Measurements from ENCODE around the gene SNX17.

The SNX17 gene, protein sequence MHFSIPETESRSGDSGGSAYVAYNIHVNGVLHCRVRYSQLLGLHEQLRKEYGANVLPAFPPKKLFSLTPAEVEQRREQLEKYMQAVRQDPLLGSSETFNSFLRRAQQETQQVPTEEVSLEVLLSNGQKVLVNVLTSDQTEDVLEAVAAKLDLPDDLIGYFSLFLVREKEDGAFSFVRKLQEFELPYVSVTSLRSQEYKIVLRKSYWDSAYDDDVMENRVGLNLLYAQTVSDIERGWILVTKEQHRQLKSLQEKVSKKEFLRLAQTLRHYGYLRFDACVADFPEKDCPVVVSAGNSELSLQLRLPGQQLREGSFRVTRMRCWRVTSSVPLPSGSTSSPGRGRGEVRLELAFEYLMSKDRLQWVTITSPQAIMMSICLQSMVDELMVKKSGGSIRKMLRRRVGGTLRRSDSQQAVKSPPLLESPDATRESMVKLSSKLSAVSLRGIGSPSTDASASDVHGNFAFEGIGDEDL
- long read RNA-seq, transcript SNX17-201 (15 exons, 2,044 nt): major isoform, 2,231 of 2,405 reads
- long read RNA-seq, transcript SNX17-210 (14 exons, 2,400 nt): minor isoform, 27 of 2,405 reads
- long read RNA-seq, transcript SNX17-202 (16 exons, 2,007 nt): minor isoform, 12 of 2,405 reads
- long read RNA-seq, partial matches to known transcripts: 32 of 2,405 reads
- long read RNA-seq, other reads (novel, unspliced or antisense): 103 of 2,405 reads

DNA sequence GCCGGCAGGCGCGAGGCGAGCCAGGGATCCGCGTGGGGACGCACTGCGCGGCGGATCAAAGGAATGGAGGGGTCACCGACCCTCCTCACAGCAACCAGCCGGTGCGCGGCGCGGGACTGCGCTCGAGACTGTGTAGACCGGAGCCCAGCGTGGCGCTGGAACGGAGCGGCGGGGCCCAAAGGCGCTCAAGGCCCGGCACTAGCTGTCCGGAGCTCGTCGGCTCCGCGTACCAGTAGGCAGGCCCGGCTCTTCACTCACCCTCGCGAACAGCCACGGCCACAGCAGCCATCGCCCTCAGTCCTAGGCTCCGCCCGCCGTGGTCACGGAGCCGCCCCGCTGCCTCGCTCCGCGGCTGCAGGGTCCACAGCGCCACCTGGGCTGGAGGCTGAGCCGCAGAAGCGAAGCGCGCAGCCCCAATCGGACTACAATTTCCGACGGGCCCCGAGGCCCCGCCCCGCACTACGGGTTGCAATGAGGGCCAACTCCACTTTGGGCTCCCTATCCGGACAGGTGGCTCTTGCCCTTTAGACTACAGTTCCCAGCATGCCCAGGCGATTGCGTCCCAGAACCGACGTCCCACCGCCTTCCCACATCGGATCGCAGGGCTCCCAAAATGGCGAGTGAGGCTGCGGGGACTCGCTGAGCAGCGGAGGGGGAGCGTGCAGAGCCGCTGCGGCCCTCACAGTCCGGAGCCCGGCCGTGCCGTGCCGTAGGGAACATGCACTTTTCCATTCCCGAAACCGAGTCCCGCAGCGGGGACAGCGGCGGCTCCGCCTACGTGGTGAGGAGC lies at the start of gene SNX17, which contains the start of gene EIF2B4:
Gene SNX17 (plus strand): TSS at position 591 of the 790 bp plus-strand sequence. CDS start 128 bp downstream, at position 719.
Gene EIF2B4 (minus strand): TSS at position 313 of the 790 bp plus-strand sequence. CDS start 24 bp downstream, at position 289.
- H3K4me3 ChIP-seq (replicated peaks; ENCODE audit: insufficient read depth, low read length): peak within 1 kb of the TSS; percentile 83
- TF ChIP-seq, protein P1, sequence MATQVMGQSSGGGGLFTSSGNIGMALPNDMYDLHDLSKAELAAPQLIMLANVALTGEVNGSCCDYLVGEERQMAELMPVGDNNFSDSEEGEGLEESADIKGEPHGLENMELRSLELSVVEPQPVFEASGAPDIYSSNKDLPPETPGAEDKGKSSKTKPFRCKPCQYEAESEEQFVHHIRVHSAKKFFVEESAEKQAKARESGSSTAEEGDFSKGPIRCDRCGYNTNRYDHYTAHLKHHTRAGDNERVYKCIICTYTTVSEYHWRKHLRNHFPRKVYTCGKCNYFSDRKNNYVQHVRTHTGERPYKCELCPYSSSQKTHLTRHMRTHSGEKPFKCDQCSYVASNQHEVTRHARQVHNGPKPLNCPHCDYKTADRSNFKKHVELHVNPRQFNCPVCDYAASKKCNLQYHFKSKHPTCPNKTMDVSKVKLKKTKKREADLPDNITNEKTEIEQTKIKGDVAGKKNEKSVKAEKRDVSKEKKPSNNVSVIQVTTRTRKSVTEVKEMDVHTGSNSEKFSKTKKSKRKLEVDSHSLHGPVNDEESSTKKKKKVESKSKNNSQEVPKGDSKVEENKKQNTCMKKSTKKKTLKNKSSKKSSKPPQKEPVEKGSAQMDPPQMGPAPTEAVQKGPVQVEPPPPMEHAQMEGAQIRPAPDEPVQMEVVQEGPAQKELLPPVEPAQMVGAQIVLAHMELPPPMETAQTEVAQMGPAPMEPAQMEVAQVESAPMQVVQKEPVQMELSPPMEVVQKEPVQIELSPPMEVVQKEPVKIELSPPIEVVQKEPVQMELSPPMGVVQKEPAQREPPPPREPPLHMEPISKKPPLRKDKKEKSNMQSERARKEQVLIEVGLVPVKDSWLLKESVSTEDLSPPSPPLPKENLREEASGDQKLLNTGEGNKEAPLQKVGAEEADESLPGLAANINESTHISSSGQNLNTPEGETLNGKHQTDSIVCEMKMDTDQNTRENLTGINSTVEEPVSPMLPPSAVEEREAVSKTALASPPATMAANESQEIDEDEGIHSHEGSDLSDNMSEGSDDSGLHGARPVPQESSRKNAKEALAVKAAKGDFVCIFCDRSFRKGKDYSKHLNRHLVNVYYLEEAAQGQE (IDR thresholded peaks at IDR 0.05; ENCODE audit: insufficient replicate concordance, low read depth): peak; percentile 73
- no peak for TF ChIP-seq SPI1 (IDR thresholded peaks at IDR 0.05; ENCODE audit: borderline replicate concordance, low read depth)
- TF ChIP-seq POLR2AphosphoS5 (IDR thresholded peaks at IDR 0.05; ENCODE audit: low read depth): peak; percentile 90
- TF ChIP-seq, protein P2, sequence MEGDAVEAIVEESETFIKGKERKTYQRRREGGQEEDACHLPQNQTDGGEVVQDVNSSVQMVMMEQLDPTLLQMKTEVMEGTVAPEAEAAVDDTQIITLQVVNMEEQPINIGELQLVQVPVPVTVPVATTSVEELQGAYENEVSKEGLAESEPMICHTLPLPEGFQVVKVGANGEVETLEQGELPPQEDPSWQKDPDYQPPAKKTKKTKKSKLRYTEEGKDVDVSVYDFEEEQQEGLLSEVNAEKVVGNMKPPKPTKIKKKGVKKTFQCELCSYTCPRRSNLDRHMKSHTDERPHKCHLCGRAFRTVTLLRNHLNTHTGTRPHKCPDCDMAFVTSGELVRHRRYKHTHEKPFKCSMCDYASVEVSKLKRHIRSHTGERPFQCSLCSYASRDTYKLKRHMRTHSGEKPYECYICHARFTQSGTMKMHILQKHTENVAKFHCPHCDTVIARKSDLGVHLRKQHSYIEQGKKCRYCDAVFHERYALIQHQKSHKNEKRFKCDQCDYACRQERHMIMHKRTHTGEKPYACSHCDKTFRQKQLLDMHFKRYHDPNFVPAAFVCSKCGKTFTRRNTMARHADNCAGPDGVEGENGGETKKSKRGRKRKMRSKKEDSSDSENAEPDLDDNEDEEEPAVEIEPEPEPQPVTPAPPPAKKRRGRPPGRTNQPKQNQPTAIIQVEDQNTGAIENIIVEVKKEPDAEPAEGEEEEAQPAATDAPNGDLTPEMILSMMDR (IDR thresholded peaks at IDR 0.05; ENCODE audit: insufficient read depth, low read length): peak; percentile 82
- peak; percentile 45 for TF ChIP-seq GABPA (IDR thresholded peaks at IDR 0.05; ENCODE audit: low read depth)
- H3K27ac ChIP-seq (replicated peaks): peak within 1 kb of the TSS; percentile 97

DNA sequence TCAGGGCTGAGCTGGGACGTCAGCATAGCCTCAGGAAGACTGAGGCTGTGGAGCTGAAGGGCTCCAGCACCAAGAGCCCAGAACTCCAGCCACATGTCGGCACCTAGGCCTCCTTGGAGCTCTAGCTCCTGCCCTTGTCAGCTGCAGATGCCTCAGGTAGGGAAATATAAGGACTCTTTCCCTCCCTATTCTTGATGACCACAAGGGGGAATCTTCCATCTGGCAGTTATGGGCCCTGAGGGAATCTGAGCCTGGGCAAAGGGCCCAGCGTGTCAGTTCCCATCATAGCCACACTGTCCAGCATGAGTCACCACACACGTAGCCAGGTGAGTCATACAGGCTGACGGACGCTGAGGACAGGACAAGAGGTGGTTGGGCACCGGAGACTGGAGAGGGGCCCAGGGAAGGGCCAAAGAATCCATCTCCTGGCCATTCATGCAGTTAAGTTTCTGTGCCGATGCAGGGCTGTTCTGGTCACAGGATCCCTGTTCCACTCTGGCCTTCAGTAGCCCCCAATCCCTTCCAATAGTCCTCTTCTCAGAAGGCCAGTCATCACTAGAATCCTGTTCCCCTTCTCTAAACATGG lies 49.4 kb upstream of the SNX17 start:
- Histone ChIP-seq H3K4me3 (replicated peaks; ENCODE audit: insufficient read depth, low read length) (no peak overlapping the region), H3K27ac (replicated peaks) (no peak overlapping the region; the same call in 1 of the 2 replicates), H3K27me3 (ENCODE audit: insufficient read depth, poor library complexity, severe bottlenecking) (no peaks in the 10 kb centered on the region)
- no peak for TF ChIP-seq SPI1 (IDR thresholded peaks at IDR 0.05; ENCODE audit: borderline replicate concordance, low read depth)
- TF ChIP-seq, protein P1 (IDR thresholded peaks at IDR 0.05; ENCODE audit: insufficient replicate concordance, low read depth): no peak
- no peak for TF ChIP-seq GABPA (IDR thresholded peaks at IDR 0.05; ENCODE audit: low read depth)
- no peak for TF ChIP-seq POLR2AphosphoS5 (IDR thresholded peaks at IDR 0.05; ENCODE audit: low read depth)
- TF ChIP-seq, protein P2 (IDR thresholded peaks at IDR 0.05; ENCODE audit: insufficient read depth, low read length): no peak
- peak in 1 of 2 experiments; percentile 49 for DNase-seq (ENCODE audit: low read depth in 1 of 2, low spot score in 1 of 2)

More for the DNA sequence above, at the start of gene SNX17, which contains the start of gene EIF2B4:
- peak; percentile 98 to 100 for DNase-seq (ENCODE audit: low read depth in 1 of 2, low spot score in 1 of 2)
- no peaks in the 10 kb centered on the region for H3K27me3 ChIP-seq (ENCODE audit: insufficient read depth, poor library complexity, severe bottlenecking)

DNA sequence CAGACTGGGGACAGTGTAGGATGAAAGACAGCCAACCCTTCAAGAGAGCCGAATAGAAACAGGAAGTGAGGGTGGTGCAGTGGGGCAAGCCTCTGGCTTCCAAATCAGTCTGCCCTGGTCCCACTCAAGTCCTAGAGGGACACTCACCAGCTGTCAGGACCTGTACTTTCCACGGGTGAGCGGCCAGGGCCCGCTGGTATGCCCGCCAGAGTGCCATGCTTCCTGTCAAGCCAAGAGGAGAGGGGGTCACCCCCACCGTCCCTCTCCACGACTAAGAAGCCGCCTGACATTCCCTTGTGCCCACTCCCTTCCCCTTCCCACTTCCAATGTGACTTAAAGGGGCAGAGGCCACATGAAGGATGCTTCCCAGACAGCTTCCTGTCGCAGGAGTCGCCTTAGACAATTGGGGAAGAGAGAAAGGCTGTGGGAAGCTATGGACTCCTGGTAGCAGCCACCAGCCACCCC lies 48.1 kb upstream of the SNX17 start:
- peak overlapping the region; percentile 93 for H3K27ac ChIP-seq (replicated peaks)
- peak in 1 of 2 experiments; percentile 55 for DNase-seq (ENCODE audit: low read depth in 1 of 2, low spot score in 1 of 2)

More for the DNA sequence above, 48.1 kb upstream of the SNX17 start:
- no peaks in the 10 kb centered on the region for H3K27me3 ChIP-seq (ENCODE audit: insufficient read depth, poor library complexity, severe bottlenecking)
- TF ChIP-seq GABPA (IDR thresholded peaks at IDR 0.05; ENCODE audit: low read depth): no peak
- peak; percentile 94 for TF ChIP-seq SPI1 (IDR thresholded peaks at IDR 0.05; ENCODE audit: borderline replicate concordance, low read depth)
- peak overlapping the region; percentile 81 for H3K4me3 ChIP-seq (replicated peaks; ENCODE audit: insufficient read depth, low read length)

Data from HL-60 (cell line).